GM10847 (cell line): ENCODE data around the gene SPPL2C.

ENCODE experiments used
- POLR2A ChIP-seq: IDR thresholded peaks from 2 replicates; pipeline ENCODE4 v1.6.1; 2011; ENCODE audit not compliant: insufficient read length; ENCODE audit errors: extremely low read depth

The SPPL2C gene

DNA sequence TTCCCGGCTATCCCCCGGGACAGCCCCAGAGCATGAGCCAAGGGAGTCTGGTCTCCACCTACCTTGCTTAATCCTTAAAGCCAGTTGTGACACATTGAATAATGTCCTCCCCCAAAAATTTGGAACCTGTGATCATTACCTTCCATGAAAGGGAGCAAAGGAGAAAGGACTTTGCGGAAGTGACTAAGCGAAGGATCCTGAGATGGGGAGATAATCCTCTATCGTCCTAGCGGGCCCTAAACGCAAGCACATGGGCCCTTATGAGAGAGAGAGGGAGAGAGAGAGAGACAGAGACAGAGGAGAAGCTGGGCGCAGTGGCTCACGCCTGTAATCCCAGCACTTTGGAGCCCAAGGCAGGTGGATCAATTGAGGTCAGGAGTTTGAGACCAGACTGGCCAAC is 9.5 kb downstream of the SPPL2C start:
- TF ChIP-seq POLR2A: no peak

DNA sequence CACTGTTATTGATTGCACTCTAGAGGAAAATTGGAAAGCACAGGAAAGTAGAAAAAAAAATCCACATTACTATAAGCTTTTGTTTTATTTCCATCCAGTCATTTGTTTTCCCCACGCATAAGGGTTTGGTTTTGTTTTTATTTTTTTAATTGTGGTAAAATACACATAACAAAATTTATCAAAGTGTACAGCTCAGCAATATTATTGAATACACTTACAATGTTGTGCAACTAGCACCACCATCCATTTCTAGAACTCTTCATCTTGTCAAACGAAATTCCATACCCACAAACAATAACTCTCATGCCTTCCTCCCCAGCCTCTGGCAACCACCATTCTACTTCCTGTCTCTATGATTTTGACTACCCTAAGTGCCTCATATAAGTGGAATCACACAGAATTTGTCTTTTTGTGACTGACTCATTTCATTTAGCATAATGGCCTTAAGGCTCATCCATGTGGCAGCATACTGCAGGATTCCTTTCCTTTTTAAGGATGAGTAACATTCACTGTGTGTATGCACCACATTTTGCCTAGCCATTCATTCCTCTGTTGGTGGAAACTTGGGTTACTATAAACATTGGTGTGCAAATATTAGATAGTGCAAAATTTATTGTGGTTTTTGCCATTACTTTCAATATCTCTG is 11.1 kb downstream of the SPPL2C start:
- no peak for TF ChIP-seq POLR2A

DNA sequence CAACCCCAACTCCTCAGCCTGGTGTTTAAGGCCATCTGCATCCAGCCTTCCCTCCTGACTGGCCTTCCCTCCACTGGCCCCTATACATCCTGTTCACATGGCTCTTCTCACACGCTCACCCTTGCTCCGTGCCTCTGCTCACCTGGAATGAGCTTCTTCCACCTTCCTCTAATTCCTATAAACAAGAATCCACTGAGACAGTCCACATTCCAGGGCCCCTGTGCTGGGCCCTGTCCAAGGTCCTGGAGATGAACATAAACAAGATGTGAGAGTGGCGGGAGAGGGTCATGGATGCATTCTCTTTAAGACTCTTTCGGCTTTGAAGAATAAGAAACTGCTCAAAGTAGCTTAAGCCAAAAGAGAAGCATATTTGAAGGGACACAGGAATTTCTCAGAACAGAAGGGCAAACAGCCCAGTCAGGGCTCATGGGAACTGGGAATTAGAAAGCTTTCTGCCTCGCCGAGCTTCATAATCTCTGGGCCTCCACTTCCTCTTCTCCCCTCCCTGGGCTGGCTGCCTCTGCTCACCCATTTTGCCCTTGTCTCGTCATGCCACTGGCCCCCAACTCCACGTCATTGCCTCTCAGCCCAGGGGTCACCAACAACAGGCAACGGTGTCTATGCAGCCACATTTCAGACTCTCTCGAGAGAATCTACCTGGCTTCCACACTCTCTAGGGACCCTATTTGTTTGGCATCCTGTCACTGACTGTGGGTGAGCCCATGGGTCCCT is 13.5 kb downstream of the SPPL2C start:
- no peak for TF ChIP-seq POLR2A

DNA sequence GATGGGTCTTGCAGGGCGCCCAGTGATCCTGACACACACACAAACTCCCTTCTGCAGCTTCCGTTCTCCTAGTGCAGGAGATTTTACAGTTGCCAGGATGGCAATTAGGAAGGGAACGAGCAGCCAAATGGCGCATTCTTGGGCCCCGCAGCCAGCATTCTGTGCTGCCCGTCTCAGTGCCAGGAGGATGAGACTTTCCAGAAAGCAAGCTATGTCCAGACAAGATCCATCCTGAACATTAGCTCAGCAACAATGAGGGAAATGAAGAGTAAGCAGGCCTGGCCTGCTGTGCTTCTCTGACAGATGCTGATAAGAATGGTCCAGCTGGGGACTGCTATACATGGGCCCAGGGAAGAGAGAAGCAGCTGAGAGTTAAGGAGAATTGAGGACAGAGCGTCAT is 16.5 kb downstream of the SPPL2C start:
- no peak for TF ChIP-seq POLR2A

DNA sequence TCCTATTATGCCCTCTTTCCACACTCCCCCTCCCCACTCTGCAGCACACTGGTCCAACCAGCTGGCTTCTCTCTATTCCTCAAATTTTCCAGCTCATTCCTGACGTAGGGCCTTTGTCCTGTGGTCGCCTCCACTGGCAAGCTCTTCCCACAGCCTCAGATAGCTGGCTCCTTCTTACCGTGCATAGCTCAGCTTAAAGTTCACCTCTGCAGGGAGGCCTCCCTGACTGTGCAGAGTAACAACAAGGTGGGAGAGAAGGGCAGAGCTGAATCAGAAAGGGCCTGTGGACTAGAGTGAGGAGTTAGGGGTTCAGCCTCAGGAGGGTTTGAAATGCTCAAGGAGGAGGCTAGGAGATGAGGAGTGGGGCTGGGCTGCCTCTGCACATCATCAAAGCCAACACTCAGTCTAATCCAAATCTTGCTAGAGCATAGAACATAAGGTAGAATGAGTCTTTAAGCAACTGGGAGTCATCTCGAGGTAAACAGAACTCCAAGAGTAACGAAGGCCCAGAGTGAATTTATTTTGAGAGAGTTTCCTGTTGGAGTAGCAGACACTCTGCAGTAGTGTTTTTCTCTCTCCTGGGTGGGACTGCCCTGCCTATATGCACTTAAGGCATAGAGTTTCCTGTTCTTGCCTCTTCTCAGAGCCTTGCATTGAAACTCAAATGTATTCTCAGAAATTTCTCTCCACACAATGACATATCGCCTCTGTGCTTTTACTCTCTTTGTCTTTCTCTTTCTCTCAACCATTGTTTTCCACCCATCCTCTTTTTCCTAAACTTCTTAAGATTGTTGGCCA is 19.4 kb downstream of the SPPL2C start:
- TF ChIP-seq POLR2A: no peak

DNA sequence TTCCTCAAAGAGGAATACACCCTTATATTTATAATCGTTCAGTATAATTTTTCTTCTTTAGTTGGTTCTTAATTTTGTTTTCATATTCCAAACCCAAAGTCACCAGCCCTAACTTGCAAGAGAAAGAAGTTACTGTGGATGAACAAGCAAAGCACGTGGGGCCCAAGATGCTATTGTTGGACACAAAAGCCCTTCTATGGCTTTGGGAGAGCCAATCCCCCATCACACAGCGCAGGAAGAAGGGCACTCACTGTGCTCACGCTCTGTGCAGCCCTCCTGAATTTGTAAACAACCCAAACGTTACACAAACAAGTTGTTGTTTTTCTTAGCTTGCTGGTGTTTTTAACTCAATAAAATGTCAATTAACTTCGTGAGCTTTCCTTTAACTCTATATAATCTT is 22.5 kb downstream of the SPPL2C start:
- no peak for TF ChIP-seq POLR2A

DNA sequence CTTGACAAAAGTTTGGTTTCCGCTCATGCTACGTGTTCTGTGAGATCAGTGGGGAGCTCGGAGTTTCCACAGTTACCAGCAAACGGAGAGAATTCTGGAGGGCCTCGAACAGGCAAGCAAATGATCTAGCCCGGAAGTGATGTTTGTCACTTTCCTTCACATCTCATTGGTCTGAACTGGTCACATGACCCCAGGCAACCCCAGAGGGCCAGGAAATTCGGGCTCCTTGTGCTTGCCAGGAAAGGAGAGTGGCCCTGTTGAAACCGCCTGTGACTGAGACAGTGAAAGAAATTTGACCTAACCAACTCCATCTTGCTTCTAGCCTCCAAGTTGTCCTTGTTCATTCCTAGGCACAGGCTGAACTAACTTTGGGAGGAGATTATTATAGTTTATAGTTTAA is 23.0 kb downstream of the SPPL2C start:
- no peak for TF ChIP-seq POLR2A

DNA sequence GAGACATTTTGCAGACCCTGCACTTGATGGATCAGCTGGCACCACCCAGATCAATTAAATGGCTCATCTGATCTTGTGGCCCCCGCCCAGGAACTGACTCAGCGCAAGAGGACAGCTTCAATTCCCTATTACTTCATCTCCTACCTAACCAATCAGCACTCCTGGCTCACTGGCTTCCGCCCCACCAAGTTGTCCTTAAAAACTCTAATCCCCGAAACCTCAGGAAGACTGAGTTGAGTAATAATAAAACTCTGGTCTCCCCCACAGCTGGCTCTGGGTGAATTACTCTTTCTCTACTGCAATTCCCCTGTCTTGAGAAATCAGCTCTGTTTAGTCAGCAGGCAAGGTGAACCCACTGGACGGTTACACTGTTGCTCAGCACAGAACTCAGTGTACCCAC is 23.6 kb downstream of the SPPL2C start:
- TF ChIP-seq POLR2A: no peak

DNA sequence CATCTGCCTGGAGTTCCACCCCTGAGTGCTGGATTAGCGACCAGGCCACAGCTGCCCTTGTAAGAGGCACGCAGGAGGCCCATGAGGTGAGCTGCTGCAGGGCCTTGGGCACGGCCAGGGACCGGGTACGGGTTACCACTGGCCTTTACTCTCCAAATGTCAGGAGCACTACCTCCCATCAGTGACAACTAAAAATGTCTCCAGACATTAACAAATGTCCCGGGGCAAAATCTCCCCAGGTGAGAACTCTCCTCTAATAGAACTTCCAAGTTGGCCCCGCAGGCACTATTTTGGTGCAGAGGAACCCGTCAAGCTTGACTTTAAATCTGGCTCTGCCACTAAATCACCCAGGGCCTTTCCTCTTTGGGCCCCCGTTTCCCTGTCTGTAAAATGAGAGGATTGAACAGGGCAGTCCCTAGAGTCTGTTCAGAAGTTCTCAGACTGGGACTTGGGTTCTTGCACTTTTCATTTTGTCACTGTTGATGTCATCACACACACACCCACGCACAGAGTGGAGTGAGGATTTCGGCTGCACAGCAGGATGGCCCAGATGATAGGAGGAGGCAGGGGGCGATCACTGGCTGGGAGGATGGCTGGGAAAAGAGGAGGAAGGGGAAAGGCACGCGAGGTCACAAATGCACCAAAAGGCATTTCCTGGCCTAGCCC is 25.1 kb downstream of the SPPL2C start:
- TF ChIP-seq POLR2A: no peak

DNA sequence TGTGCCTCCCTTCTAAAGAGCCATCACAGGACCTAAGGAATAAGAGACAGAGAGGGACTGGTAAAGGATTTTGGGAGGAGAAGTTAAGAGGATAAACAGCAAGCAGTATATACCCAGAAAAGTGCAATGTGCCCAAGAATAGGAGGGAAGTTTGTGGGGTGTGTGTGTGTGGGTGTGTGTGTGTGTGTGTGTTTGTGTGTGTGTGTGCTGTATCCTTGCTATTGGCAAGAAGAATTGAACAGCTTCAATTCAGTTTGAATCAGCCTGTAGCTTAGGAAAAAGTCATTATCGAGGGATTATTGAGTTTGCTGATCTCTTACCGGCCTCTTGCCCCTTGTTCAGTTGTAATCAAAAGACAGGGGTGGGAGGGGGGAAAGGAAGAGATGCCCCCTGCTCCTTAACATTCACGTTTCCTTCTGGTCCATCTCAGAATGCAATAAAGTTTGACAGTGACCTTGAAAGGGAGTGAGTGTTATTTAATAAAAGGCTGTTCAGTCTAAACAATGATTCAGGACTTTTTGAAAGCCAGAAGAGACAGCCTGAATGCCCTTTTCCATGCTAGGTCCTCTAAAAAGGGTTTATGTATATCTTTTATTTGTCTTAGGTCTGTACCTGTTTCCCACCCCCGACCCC is 25.8 kb downstream of the SPPL2C start:
- no peak for TF ChIP-seq POLR2A

DNA sequence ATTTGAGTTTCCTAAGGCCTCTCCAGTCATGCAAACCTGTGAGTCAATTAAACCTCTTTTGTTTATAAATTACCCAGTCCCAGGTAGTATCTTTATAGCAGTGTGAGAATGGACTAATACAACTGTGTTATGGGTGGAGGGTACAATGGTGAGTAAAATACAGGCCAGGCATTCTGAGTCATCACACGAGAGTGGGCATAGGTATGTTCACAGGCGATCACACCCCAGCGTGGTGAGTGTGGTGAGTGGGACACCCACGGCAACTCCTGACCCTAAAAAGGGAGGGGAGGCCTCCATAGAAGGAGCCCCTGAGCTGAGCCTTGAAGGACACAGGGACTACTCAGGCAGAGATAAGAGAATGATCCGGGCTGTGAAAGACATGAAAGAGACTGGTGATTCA is 27.0 kb downstream of the SPPL2C start:
- TF ChIP-seq POLR2A: no peak

DNA sequence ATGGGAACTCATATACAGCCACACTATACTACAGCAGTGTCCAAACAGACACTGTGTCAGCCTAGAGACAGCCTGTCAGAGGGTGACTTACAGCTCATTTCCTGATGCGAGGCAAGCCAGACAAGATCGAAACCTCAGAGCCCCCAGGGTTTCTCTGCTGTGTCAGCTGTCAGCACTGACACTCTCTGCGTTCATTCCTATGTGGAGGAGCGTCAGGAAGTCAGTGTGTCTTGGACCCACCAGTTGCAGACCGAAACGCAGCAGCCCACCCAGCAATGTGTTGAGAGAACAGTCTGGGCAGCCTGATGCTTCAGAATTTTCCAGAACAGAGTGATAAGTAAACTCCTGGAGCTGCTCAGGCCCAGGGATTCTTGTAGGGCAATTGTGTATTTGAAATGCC is 29.0 kb downstream of the SPPL2C start:
- TF ChIP-seq POLR2A: no peak

DNA sequence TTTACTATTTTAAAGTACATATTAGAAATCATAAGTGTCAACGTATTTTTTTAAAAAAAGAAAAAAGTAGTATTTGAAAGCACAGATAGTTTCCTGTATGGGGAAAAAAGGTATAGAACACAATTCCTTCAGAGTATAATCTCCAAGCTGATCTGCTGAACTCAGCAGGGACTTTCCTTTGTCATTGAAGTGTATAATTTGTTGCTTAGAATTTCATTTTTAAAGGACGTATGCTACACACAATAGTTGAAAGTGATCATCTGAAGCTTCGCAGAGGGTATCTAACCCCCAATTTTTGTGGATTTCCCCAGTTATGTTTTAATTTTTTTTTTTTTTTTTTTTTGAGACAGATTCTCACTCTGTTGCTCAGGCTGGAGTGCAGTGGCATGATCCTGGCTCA is 29.5 kb downstream of the SPPL2C start:
- no peak for TF ChIP-seq POLR2A

DNA sequence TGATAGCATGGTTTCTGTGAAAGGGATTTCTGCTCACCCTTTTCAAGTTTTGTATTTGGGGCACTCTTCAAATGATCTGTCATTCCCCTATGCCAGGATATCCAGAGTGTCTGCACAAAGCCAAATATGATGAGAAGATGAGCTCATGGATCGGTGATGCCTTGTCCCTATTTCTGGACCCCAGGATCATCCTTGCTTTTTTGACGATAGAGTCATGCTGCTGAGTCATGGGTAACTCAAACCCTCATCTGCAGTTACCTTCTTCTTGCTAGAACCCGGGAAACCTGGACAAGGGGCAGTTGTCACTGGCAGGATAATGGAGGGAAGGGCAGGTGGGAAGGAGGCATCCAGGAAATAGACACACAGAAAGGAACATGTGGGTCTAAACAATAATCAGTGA is 31.9 kb downstream of the SPPL2C start:
- no peak for TF ChIP-seq POLR2A

DNA sequence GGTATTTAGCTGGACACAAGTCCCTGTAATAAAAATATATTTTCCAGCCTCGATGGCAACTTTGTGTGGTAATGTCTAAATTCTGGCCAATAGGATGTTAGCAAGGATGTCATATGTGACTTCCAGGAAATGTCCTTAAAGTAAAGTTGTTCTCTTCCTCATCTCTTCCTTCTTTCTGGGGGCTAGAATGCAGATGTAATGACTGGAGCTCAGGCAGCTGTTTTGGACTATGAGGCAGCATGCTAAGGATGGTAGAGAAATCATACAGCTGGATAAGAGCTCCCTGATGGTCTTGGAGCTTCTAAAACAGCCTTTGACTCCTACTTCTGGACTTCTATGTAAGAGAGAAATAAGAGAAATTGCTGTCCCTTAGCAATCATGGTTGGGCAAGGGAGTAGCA is 32.8 kb downstream of the SPPL2C start:
- TF ChIP-seq POLR2A: no peak
